SK-N-SH treated with all-trans-retinoic acid at 6 μM for 48 hours (cell line): Measurements from ENCODE around the gene RNF208.

ENCODE experiments used
- ATAC-seq: fragments of 200-7000 bp; cut with Tn5 transposase; 3 replicates; pipeline ENCODE4 v1.9.1; 2020; ENCODE audit warnings: mild to moderate bottlenecking, moderate library complexity
- ARNTL ChIP-seq: fragments of 450-650 bp; formaldehyde crosslinking; IDR thresholded peaks from 2 replicates; pipeline ENCODE4 v1.5.0; 2020; ENCODE audit warnings: low read depth, mild to moderate bottlenecking, moderate library complexity, borderline replicate concordance
- BACH2 ChIP-seq: fragments of 250-450 bp; sonication (Bioruptor Pico); IDR thresholded peaks from 2 replicates; pipeline ENCODE4 v1.9.0; 2021; ENCODE audit warnings: mild to moderate bottlenecking, borderline replicate concordance
- ESRRG ChIP-seq: fragments of 250-450 bp; sonication (Bioruptor Pico); IDR thresholded peaks from 2 replicates; pipeline ENCODE4 v1.6.1; 2021; ENCODE audit warnings: mild to moderate bottlenecking
- GLIS3 ChIP-seq: fragments of 250-450 bp; sonication (Bioruptor Pico); IDR thresholded peaks from 2 replicates; pipeline ENCODE4 v1.5.0; 2020; ENCODE audit warnings: mild to moderate bottlenecking, moderate library complexity
- OSR1 ChIP-seq: fragments of 250-450 bp; sonication (Bioruptor Pico); IDR thresholded peaks from 2 replicates; pipeline ENCODE4 v1.8.0; 2022; ENCODE audit warnings: moderate library complexity, mild to moderate bottlenecking, inconsistent platforms
- PPARA ChIP-seq: fragments of 250-450 bp; sonication (Bioruptor Pico); IDR thresholded peaks from 2 replicates; pipeline ENCODE4 v1.5.0; 2020; ENCODE audit warnings: mild to moderate bottlenecking, borderline replicate concordance
- RARB ChIP-seq: fragments of 250-450 bp; sonication (Bioruptor Pico); IDR thresholded peaks from 2 replicates; pipeline ENCODE4 v1.8.0; 2021; ENCODE audit warnings: mild to moderate bottlenecking, moderate library complexity
- SNAI2 ChIP-seq: fragments of 250-450 bp; sonication (Bioruptor Pico); IDR thresholded peaks from 2 replicates; pipeline ENCODE4 v1.5.0; 2020; ENCODE audit warnings: mild to moderate bottlenecking, moderate library complexity
- TCF4 ChIP-seq: fragments of 250-450 bp; sonication (Bioruptor Pico); IDR thresholded peaks from 2 replicates; pipeline ENCODE4 v1.8.0; 2021; ENCODE audit warnings: mild to moderate bottlenecking, moderate library complexity, borderline replicate concordance
- TOX ChIP-seq: fragments of 250-450 bp; sonication (Bioruptor Pico); IDR thresholded peaks from 2 replicates; pipeline ENCODE4 v1.8.0; 2021; ENCODE audit warnings: mild to moderate bottlenecking, moderate library complexity, borderline replicate concordance
- ZC3H10 ChIP-seq: fragments of 250-450 bp; sonication (Bioruptor Pico); IDR thresholded peaks from 2 replicates; pipeline ENCODE4 v1.5.1; 2021; ENCODE audit warnings: mild to moderate bottlenecking, moderate library complexity
- ZFP3 ChIP-seq: fragments of 250-450 bp; sonication (Bioruptor Pico); IDR thresholded peaks from 2 replicates; pipeline ENCODE4 v1.5.0; 2020; ENCODE audit warnings: mild to moderate bottlenecking, moderate library complexity
- ZFP30 ChIP-seq: fragments of 450-650 bp; formaldehyde crosslinking; IDR thresholded peaks from 2 replicates; pipeline ENCODE4 v1.5.0; 2022; ENCODE audit warnings: mild to moderate bottlenecking, moderate library complexity
- ZNF565 ChIP-seq: fragments of 450-650 bp; formaldehyde crosslinking; conservative IDR thresholded peaks from 2 replicates; pipeline ENCODE4 v1.5.0; 2020; ENCODE audit warnings: low read depth, mild to moderate bottlenecking, moderate library complexity
- ZNF70 ChIP-seq: fragments of 450-650 bp; formaldehyde crosslinking; IDR thresholded peaks from 2 replicates; pipeline ENCODE4 v1.5.0; 2020; ENCODE audit warnings: mild to moderate bottlenecking, moderate library complexity
- ZNF8 ChIP-seq: fragments of 450-650 bp; formaldehyde crosslinking; IDR thresholded peaks from 2 replicates; pipeline ENCODE4 v1.5.0; 2020; ENCODE audit warnings: mild to moderate bottlenecking, moderate library complexity
- TF ChIP-seq, protein P1 (sequence below): fragments of 250-450 bp; sonication (Bioruptor Pico); IDR thresholded peaks from 2 replicates; pipeline ENCODE4 v1.8.0; 2020; ENCODE audit warnings: mild to moderate bottlenecking, moderate library complexity, borderline replicate concordance
- TF ChIP-seq, protein P2 (sequence below): fragments of 250-450 bp; sonication (Bioruptor Pico); IDR thresholded peaks from 2 replicates; pipeline ENCODE4 v1.5.1; 2020; ENCODE audit warnings: low read depth, mild to moderate bottlenecking, moderate library complexity
- TF ChIP-seq, protein P3 (sequence below): fragments of 250-450 bp; sonication (Bioruptor Pico); IDR thresholded peaks from 2 replicates; pipeline ENCODE4 v1.8.0; 2021; ENCODE audit warnings: low read depth, mild to moderate bottlenecking, moderate library complexity, borderline replicate concordance
- TF ChIP-seq, protein P4 (sequence below): fragments of 250-450 bp; sonication (Bioruptor Pico); IDR thresholded peaks from 2 replicates; pipeline ENCODE4 v1.5.1; 2021; ENCODE audit warnings: mild to moderate bottlenecking, moderate library complexity
- TF ChIP-seq, protein P5 (sequence below): fragments of 250-450 bp; sonication (Bioruptor Pico); IDR thresholded peaks from 2 replicates; pipeline ENCODE4 v1.5.0; 2020; ENCODE audit warnings: mild to moderate bottlenecking, moderate library complexity

The RNF208 gene

DNA sequence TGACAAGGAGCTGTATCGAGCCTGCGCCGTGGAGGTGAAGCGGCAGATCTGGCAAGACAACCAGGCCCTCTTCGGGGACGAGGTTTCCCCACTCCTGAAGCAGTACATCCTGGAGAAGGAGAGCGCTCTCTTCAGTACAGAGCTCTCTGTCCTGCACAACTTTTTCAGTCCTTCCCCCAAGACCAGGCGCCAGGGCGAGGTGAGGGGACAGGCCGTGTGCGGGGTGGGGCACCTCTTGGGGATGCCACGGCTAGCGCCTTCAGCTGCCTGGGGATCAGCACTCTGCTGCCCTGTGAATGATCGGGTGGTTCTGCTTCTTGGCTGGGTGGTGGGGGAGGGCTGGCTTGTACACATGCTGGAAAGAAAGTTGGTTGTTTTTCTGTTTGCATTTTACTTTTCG lies 34.8 kb upstream of the RNF208 start:
- ATAC-seq: no peak
- TF ChIP-seq RARB (CRISPR knock-in tag) (no peak), ARNTL (no peak), ZFP30 (CRISPR knock-in tag) (no peak), ZC3H10 (CRISPR knock-in tag) (no peak), TCF4 (CRISPR knock-in tag) (no peak), PPARA (no peak), SNAI2 (CRISPR knock-in tag) (no peak), TOX (CRISPR knock-in tag) (no peak), ZNF70 (CRISPR knock-in tag) (no peak), ZFP3 (CRISPR knock-in tag) (no peak), ZNF565 (CRISPR knock-in tag) (no peak), GLIS3 (CRISPR knock-in tag) (no peak)
- TF ChIP-seq, protein P1, sequence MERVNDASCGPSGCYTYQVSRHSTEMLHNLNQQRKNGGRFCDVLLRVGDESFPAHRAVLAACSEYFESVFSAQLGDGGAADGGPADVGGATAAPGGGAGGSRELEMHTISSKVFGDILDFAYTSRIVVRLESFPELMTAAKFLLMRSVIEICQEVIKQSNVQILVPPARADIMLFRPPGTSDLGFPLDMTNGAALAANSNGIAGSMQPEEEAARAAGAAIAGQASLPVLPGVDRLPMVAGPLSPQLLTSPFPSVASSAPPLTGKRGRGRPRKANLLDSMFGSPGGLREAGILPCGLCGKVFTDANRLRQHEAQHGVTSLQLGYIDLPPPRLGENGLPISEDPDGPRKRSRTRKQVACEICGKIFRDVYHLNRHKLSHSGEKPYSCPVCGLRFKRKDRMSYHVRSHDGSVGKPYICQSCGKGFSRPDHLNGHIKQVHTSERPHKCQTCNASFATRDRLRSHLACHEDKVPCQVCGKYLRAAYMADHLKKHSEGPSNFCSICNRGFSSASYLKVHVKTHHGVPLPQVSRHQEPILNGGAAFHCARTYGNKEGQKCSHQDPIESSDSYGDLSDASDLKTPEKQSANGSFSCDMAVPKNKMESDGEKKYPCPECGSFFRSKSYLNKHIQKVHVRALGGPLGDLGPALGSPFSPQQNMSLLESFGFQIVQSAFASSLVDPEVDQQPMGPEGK: no peak
- TF ChIP-seq, protein P2, sequence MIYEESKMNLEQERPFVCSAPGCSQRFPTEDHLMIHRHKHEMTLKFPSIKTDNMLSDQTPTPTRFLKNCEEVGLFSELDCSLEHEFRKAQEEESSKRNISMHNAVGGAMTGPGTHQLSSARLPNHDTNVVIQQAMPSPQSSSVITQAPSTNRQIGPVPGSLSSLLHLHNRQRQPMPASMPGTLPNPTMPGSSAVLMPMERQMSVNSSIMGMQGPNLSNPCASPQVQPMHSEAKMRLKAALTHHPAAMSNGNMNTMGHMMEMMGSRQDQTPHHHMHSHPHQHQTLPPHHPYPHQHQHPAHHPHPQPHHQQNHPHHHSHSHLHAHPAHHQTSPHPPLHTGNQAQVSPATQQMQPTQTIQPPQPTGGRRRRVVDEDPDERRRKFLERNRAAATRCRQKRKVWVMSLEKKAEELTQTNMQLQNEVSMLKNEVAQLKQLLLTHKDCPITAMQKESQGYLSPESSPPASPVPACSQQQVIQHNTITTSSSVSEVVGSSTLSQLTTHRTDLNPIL (CRISPR knock-in tag): no peak
- TF ChIP-seq, protein P3, sequence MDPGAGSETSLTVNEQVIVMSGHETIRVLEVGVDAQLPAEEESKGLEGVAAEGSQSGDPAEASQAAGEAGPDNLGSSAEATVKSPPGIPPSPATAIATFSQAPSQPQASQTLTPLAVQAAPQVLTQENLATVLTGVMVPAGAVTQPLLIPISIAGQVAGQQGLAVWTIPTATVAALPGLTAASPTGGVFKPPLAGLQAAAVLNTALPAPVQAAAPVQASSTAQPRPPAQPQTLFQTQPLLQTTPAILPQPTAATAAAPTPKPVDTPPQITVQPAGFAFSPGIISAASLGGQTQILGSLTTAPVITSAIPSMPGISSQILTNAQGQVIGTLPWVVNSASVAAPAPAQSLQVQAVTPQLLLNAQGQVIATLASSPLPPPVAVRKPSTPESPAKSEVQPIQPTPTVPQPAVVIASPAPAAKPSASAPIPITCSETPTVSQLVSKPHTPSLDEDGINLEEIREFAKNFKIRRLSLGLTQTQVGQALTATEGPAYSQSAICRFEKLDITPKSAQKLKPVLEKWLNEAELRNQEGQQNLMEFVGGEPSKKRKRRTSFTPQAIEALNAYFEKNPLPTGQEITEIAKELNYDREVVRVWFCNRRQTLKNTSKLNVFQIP (CRISPR knock-in tag): no peak

DNA sequence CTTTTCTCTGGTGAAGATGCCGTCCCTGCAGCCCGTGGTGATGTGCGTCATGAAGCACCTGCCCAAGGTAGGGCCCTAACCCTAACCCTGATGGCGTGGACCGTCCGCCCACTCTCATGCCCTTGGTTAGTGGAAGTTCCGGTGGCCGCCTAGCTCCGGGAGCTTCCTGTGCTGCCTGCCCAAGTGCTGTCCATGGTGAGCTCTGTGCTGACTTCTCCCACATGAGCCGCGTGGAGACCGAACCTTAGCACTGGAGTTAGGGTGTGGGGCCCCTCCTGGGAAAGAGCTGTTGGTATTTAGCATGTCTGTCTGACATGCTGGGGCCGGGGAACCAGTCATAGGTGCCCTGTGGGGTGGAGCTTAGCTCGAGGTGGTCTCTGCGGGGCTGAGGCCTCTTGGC lies 34.3 kb upstream of the RNF208 start:
- ATAC-seq: no peak
- TF ChIP-seq, protein P1: no peak
- no peak for TF ChIP-seq RARB (CRISPR knock-in tag)
- TF ChIP-seq ZNF70 (CRISPR knock-in tag): no peak
- TF ChIP-seq TOX (CRISPR knock-in tag): no peak
- no peak for TF ChIP-seq ZFP30 (CRISPR knock-in tag)
- TF ChIP-seq BACH2 (CRISPR knock-in tag): no peak
- TF ChIP-seq ZFP3 (CRISPR knock-in tag): no peak

DNA sequence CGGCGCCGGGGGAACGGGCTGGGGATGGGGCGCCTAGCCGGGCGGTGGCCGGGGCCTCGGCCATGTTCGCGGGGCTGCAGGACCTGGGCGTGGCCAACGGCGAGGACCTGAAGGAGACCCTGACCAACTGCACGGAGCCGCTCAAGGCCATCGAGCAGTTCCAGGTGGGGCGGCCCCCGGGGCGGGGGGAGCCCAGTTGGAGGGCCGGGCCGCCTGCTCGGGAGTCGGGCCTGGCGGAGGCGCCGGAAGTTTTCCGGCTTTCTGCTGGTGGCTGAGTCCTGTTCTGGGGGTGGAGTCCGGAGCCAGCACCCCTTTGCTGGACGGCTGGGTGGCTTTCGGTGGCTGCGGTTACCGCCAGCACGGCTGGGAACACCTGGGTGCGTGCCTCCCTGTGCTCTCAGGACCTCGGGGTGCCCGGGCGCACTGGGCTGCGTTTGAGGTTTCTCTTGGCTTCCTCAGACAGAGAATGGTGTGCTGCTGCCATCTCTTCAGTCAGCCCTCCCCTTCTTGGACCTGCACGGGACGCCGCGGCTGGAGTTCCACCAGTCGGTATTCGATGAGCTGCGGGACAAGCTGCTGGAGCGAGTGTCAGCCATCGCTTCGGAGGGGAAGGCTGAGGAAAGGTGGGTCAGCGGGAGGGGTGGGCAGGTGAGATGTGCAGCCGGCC lies 33.5 kb upstream of the RNF208 start:
- peak; percentile 54 for ATAC-seq
- TF ChIP-seq, protein P3 (CRISPR knock-in tag): no peak
- TF ChIP-seq RARB (CRISPR knock-in tag): no peak
- no peak for TF ChIP-seq ESRRG (CRISPR knock-in tag)
- TF ChIP-seq, protein P4, sequence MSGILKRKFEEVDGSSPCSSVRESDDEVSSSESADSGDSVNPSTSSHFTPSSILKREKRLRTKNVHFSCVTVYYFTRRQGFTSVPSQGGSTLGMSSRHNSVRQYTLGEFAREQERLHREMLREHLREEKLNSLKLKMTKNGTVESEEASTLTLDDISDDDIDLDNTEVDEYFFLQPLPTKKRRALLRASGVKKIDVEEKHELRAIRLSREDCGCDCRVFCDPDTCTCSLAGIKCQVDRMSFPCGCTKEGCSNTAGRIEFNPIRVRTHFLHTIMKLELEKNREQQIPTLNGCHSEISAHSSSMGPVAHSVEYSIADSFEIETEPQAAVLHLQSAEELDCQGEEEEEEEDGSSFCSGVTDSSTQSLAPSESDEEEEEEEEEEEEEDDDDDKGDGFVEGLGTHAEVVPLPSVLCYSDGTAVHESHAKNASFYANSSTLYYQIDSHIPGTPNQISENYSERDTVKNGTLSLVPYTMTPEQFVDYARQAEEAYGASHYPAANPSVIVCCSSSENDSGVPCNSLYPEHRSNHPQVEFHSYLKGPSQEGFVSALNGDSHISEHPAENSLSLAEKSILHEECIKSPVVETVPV: no peak
- no peak for TF ChIP-seq TCF4 (CRISPR knock-in tag)
- no peak for TF ChIP-seq PPARA
- no peak for TF ChIP-seq ARNTL
- TF ChIP-seq ZNF8: no peak
- no peak for TF ChIP-seq ZFP3 (CRISPR knock-in tag)
- TF ChIP-seq, protein P1: no peak
- TF ChIP-seq ZFP30 (CRISPR knock-in tag): no peak
- TF ChIP-seq, protein P5, sequence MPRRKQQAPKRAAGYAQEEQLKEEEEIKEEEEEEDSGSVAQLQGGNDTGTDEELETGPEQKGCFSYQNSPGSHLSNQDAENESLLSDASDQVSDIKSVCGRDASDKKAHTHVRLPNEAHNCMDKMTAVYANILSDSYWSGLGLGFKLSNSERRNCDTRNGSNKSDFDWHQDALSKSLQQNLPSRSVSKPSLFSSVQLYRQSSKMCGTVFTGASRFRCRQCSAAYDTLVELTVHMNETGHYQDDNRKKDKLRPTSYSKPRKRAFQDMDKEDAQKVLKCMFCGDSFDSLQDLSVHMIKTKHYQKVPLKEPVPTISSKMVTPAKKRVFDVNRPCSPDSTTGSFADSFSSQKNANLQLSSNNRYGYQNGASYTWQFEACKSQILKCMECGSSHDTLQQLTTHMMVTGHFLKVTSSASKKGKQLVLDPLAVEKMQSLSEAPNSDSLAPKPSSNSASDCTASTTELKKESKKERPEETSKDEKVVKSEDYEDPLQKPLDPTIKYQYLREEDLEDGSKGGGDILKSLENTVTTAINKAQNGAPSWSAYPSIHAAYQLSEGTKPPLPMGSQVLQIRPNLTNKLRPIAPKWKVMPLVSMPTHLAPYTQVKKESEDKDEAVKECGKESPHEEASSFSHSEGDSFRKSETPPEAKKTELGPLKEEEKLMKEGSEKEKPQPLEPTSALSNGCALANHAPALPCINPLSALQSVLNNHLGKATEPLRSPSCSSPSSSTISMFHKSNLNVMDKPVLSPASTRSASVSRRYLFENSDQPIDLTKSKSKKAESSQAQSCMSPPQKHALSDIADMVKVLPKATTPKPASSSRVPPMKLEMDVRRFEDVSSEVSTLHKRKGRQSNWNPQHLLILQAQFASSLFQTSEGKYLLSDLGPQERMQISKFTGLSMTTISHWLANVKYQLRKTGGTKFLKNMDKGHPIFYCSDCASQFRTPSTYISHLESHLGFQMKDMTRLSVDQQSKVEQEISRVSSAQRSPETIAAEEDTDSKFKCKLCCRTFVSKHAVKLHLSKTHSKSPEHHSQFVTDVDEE (CRISPR knock-in tag): no peak
- TF ChIP-seq OSR1 (CRISPR knock-in tag): no peak
- TF ChIP-seq, all 23 proteins: peak for 0
